Activated CD4-positive, alpha-beta T cell treated with anti-CD3 and anti-CD28 coated beads, Interleukin-10, Interleukin-2, amounts not matched to agents 100 ng/mL and 50 ng/mL, durations not matched to agents 16 hours and 8 hours (primary cell): ENCODE results near the gene HSF4.

Experiments
- DNase-seq: peaks from one replicate; pipeline ENCODE4 v3.0.0-alpha.2; 2020

HSF4 gene

GRCh38 chr16:67150047-67150832 lies 14.3 kb upstream of the HSF4 start:
- DNase-seq: peak; percentile 61

GRCh38 chr16:67150833-67151396 lies 13.6 kb upstream of the HSF4 start, which contains the start of gene B3GNT9:
TSS of gene B3GNT9 (minus strand) at chr16:67150998. CDS start at chr16:67150485, 513 bp downstream.
- DNase-seq: peak; percentile 51

GRCh38 chr16:67151431-67152097 lies 13.0 kb upstream of the HSF4 start:
- no peak for DNase-seq

- no peak for DNase-seq
These were observed 9.8 kb upstream of the HSF4 start for GRCh38 chr16:67154578-67155294.

GRCh38 chr16:67155295-67156142 lies 9.0 kb upstream of the HSF4 start:
- peak; percentile 88 for DNase-seq

GRCh38 chr16:67156143-67156844 lies 8.3 kb upstream of the HSF4 start:
- no peak for DNase-seq

- no peak for DNase-seq
These were observed 7.3 kb upstream of the HSF4 start for GRCh38 chr16:67157106-67157748.

- DNase-seq: no peak
These were observed 6.5 kb upstream of the HSF4 start for GRCh38 chr16:67157892-67158635.

GRCh38 chr16:67158637-67159600 lies 5.6 kb upstream of the HSF4 start:
- peak; percentile 92 for DNase-seq

GRCh38 chr16:67161595-67162058 lies 2.9 kb upstream of the HSF4 start:
- no peak for DNase-seq

GRCh38 chr16:67162506-67163163 lies 1.9 kb upstream of the HSF4 start:
- no peak for DNase-seq

- peak; percentile 79 for DNase-seq
These were observed 1.2 kb upstream of the HSF4 start for GRCh38 chr16:67163164-67163998.

GRCh38 chr16:67163999-67164558 lies 466 bp upstream of the HSF4 start:
- no peak for DNase-seq

GRCh38 chr16:67165121-67166078 lies 855 bp downstream of the HSF4 start:
- DNase-seq: no peak

- DNase-seq: no peak
These were observed 1.6 kb downstream of the HSF4 start for GRCh38 chr16:67166110-67166547.
